Measurements from ENCODE around the gene CDK6.

DNA sequence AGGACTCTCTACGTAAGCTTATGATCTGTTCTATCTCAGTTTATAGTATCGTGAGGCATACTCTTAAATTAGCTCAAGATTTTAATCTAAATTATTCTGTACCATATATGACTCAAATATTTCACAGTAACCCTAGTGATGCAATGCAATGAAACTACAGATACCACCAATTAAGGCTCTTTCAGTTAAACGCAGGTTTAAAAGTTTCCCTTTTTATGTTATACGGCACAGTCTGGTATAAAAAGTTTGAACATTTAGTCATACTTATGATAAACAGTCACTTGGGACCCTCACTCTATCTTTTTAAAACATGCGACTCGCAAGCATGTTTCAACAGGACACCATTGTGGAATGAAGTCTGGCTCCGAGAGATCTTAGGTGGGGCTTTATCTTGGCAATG lies 107.2 kb downstream of the CDK6 start:
- TF ChIP-seq EZH2 (IDR thresholded peaks at IDR 0.05; ENCODE audit: insufficient read depth, poor library complexity, severe bottlenecking) (no peak), EZH2phosphoT487 (IDR thresholded peaks at IDR 0.05; ENCODE audit: insufficient read depth, low read depth) (no peak)

All from GM23248 (cell line).